GM21423 (cell line): ENCODE measurements around the gene PLEKHN1.
A peak's percentile ranks its signal among the peaks of the same experiment; 100 is the strongest.

Source experiments
- ATAC-seq: cut with Tn5 transposase; IDR thresholded peaks from one replicate; pipeline ENCODE4 v1.9.1; 2021; ENCODE audit warnings: mild to moderate bottlenecking, moderate library complexity; ENCODE audit not compliant: unreplicated experiment

Gene PLEKHN1

GRCh38 chr1:966135-966703 is at the start of gene PLEKHN1:
Gene PLEKHN1, plus strand, starts transcription at chr1:966482. Its CDS starts 50 bp downstream, at chr1:966532.
- peak; percentile 32 for ATAC-seq

- ATAC-seq: no peak
Observed at GRCh38 chr1:917076-917459, 49.2 kb upstream of the PLEKHN1 start.

- ATAC-seq: no peak
Observed at GRCh38 chr1:917466-918091, 48.7 kb upstream of the PLEKHN1 start.

- no peak for ATAC-seq
Observed at GRCh38 chr1:918353-918752, 47.9 kb upstream of the PLEKHN1 start.

GRCh38 chr1:918843-919242 is 47.4 kb upstream of the PLEKHN1 start:
- ATAC-seq: no peak

GRCh38 chr1:919271-919872 is 46.9 kb upstream of the PLEKHN1 start:
- no peak for ATAC-seq

GRCh38 chr1:920010-920409 is 46.3 kb upstream of the PLEKHN1 start:
- no peak for ATAC-seq

GRCh38 chr1:920521-920920 is 45.8 kb upstream of the PLEKHN1 start:
- ATAC-seq: no peak

- no peak for ATAC-seq
Observed at GRCh38 chr1:921011-921837, 45.1 kb upstream of the PLEKHN1 start.

- ATAC-seq: no peak
Observed at GRCh38 chr1:923131-923990, 42.9 kb upstream of the PLEKHN1 start, which contains the start of gene SAMD11. Gene SAMD11, plus strand, starts transcription at chr1:923923. Its CDS starts 509 bp downstream, at chr1:924432.

GRCh38 chr1:923991-924655 is 42.2 kb upstream of the PLEKHN1 start:
- ATAC-seq: no peak

- no peak for ATAC-seq
Observed at GRCh38 chr1:924656-925560, 41.4 kb upstream of the PLEKHN1 start.

GRCh38 chr1:925561-926421 is 40.5 kb upstream of the PLEKHN1 start:
- no peak for ATAC-seq

- ATAC-seq: no peak
Observed at GRCh38 chr1:927234-927633, 39.0 kb upstream of the PLEKHN1 start.

GRCh38 chr1:927748-928147 is 38.5 kb upstream of the PLEKHN1 start:
- no peak for ATAC-seq

- ATAC-seq: no peak
Observed at GRCh38 chr1:928825-929661, 37.2 kb upstream of the PLEKHN1 start.
